T-helper 1 cell (primary cell): ENCODE data around the gene STRN.
A peak's percentile ranks its signal among the peaks of the same experiment; 100 is the strongest.
"Not testable (repeated sequence)": the region's sequence is repeated elsewhere in the genome, so short reads cannot be mapped to it uniquely, and the experiment has no call there.

Experiments
- DNase-seq, 5 donors: peaks; one replicate each; pipeline ENCODE4 v3.0.0-alpha.2; 2012 to 2020
- total RNA-seq, 4 donors: gene quantifications; one replicate each; lab custom pipeline; 2026; lab: John Stamatoyannopoulos, UW

The STRN gene, protein sequence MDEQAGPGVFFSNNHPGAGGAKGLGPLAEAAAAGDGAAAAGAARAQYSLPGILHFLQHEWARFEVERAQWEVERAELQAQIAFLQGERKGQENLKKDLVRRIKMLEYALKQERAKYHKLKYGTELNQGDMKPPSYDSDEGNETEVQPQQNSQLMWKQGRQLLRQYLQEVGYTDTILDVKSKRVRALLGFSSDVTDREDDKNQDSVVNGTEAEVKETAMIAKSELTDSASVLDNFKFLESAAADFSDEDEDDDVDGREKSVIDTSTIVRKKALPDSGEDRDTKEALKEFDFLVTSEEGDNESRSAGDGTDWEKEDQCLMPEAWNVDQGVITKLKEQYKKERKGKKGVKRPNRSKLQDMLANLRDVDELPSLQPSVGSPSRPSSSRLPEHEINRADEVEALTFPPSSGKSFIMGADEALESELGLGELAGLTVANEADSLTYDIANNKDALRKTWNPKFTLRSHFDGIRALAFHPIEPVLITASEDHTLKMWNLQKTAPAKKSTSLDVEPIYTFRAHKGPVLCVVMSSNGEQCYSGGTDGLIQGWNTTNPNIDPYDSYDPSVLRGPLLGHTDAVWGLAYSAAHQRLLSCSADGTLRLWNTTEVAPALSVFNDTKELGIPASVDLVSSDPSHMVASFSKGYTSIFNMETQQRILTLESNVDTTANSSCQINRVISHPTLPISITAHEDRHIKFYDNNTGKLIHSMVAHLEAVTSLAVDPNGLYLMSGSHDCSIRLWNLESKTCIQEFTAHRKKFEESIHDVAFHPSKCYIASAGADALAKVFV
- 57.7 to 70.6 (median 67.1) reads per million in 4 donors for total RNA-seq

DNA sequence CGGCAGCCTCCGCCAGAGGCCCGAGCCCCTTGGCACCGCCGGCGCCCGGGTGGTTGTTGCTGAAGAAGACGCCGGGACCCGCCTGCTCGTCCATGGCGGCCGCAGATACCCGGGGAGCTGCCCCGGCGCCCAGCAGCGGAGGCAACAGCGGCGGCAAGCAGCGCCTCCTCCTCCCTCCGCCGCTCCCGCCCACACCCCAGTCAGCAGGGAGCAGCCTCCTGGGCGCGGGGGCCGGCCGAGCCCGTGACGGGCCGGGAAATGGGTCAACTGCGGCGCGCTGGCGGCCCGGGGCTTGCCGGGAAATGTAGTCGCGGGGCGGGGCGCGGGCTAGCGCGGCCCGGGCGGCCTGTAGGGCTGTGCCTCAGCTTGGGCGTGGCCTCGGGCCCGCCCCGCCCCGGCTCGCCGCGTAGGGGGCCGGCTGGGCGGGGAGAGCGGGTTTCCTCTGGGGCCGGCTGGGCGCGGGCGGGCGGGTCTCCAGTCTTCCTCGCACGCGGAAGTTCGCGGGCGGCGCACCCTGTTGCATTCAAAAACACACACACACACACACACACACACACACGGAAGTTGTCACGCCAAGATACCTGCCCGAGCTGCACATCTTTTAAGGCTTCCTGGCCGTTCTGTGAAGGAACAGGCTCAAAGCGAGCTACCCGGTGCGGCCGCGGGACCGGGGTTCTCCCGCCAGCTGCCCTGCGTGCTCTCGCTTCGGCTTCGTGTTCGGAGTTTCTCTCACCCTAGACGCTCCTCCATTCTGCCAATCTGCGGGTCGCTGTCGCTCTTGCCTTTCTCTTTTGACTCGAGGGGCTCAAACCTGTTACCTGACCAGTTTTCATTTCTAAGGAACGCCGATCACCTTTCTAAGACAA is at the start of gene STRN:
Gene STRN, minus strand, starts transcription at position 167 of the 866 bp plus-strand sequence. Its CDS starts 73 bp downstream, at position 94.
- DNase-seq: peak; percentile 95 to 99 (median 96)

DNA sequence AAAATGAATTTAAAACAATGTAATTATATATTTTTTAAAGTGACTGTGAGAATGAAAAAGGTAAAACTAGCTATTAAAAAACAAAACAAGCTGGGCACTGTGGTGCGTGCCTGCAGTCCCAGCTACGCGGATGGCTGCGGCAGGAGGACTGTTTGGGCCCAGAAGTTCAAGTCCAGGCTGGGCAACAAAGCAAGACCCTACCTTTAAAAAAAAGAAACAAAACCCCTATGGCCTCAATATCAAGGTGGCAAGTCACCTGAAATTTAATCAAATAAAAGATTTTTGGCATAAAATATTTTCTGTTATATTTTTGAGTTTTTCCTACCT is 46.9 kb upstream of the STRN start:
- DNase-seq: no peak

DNA sequence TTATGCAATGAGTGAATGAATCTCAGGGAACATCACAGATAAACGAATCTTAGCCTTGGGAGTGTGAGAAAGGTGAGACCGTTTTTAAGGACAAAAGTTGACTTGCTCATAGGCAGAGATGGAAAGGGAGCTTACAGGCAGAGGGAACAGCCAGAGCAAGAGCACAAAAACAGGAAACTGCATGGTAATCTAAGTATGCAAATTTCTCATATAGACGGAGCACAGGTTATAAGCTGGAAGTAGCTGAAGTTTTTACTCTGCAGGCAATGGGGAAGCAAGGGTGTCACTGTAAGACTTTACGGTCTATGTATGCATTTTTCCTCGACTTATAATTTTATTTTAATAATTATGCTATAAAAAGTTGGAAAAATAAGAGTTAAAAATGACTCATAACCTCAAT is 44.8 kb upstream of the STRN start:
- no peak for DNase-seq

DNA sequence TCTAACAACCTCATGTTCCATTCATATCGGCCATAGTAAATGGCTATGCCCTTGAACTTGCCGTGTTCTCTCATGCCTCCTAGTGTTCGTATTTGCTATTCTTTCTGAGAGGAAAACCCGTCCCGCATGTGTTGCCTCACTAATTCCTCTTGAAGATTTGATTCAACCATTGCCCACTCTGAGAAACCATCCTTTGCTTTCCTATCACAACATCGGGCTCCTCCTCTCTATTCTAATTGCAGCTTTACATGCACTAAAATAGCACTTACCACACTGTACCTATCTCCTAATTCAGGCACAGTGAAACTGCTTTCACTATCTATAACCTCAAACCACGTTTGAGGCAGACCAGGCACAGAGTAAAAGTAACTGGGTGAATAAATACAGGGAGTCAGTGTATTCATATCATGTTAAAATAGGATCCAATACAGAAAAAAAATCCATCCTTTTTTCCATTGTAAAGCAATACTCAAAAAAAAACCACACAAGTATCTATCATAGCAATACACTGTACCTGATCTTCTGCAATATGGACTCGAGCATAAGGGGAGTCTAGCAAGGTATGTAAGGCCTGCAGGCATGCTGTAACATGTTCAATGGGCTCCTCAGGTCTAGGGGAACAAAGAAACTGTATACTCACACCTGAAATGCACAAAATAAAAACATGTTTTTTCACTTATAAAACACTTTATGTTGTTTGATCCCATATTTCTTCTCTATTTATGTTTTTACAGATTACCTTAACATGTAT is 39.0 kb upstream of the STRN start:
- DNase-seq: peak in 1 of 5 donors; percentile 14

DNA sequence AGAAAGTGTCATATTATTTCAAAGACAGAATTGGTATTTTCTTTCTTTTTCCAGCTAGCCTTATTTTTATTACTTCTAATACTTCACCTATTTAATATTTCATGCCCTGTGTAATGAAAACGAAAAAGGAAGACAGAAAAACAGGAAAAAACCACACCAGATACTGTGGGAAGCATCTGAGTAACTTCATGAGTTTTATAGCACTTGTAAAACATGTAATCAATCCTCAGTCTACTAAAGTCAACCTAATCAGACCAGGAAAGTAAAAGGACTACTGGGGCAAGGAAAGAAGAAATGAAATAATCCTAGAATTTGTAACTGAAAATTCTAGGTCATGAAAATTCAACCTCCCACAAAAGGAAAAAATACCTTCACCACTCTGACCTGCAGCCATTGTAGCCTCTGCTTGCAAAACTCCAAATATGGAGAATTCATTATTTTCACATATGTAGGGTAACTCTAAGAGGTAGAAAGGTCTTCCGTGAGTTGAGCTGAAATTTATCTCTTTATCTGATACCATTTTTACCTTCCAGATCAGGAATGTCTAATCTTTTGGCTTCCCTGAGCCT is 34.7 kb upstream of the STRN start:
- DNase-seq: no peak

GRCh38 chr2:37000318-37000717 is 34.0 kb upstream of the STRN start:
- no peak for DNase-seq

GRCh38 chr2:36999416-36999815 is 33.1 kb upstream of the STRN start:
- not testable (repeated sequence) for DNase-seq

GRCh38 chr2:36993841-36994620 is 27.7 kb upstream of the STRN start:
- DNase-seq: no peak

DNA sequence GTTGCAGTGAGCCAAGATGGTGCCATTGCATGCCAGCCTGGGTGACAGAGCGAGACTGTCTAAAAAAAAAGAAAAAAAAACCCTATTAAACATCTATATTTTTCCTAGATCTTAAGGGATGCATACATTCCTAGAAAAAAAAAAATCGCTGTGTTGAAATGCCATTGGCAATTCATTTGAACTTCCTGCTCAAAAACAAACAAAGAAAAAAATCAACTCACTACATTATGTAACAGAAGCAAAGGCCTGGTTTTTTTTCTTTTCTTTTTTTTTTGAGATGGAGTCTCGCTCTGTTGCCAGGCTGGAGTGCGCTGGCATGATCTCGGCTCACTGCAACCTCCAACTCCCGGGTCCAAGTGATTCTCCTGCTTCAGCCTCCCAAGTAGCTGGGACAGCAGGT is 21.7 kb upstream of the STRN start:
- no peak for DNase-seq

- no peak for DNase-seq
Observed at GRCh38 chr2:36982467-36982866, 16.1 kb upstream of the STRN start.

- no peak for DNase-seq
Observed at GRCh38 chr2:36981911-36982310, 15.6 kb upstream of the STRN start.

- DNase-seq: not testable (repeated sequence)
Observed at GRCh38 chr2:36979007-36979406, 12.7 kb upstream of the STRN start.

- no peak for DNase-seq
Observed at GRCh38 chr2:36976065-36976464, 9.7 kb upstream of the STRN start.

GRCh38 chr2:36975306-36975705 is 9.0 kb upstream of the STRN start:
- no peak for DNase-seq

- no peak for DNase-seq
Observed at GRCh38 chr2:36973320-36973719, 7.0 kb upstream of the STRN start.

GRCh38 chr2:36971990-36972389 is 5.7 kb upstream of the STRN start:
- no peak for DNase-seq

- no peak for DNase-seq
Observed at GRCh38 chr2:36967236-36967876, 1.0 kb upstream of the STRN start.

- peak in 1 of 5 donors; percentile 15 for DNase-seq
Observed at GRCh38 chr2:36965751-36966369, 476 bp downstream of the STRN start.

GRCh38 chr2:36965206-36965605 is 1.1 kb downstream of the STRN start:
- no peak for DNase-seq

- DNase-seq: no peak
Observed at GRCh38 chr2:36964496-36965058, 1.8 kb downstream of the STRN start.
